Measurements from ENCODE around the gene CROCC2. TPM values are rescaled to one million over a fixed set of nuclear protein-coding genes. Genes with fewer than 3 reads are reported as not detected.

CROCC2 gene
- total RNA-seq, 4 donors from 2014 or later, result 0.06 to 0.12 TPM; not detected in 2

DNA sequence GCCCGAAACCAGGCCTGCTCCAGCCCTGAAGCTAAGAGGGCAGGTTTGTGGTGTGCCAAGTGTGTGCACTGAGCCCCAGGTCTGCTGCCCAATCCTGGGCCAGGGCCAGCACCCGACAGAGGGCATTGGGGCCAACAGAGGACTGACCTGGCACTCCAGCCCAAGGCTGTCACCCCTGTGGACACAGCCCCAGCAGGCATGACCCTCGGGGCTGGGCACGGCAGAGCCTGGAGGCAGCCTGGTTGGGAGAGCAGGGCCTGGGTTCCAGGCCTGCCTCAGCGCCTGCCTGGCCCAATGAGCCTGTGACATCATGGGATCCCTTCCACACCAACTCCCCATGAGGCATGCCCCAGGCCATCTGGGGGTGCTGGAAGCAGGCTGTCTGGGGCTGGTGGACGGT, 81.5 kb downstream of the CROCC2 start:
- TF ChIP-seq, protein P1, sequence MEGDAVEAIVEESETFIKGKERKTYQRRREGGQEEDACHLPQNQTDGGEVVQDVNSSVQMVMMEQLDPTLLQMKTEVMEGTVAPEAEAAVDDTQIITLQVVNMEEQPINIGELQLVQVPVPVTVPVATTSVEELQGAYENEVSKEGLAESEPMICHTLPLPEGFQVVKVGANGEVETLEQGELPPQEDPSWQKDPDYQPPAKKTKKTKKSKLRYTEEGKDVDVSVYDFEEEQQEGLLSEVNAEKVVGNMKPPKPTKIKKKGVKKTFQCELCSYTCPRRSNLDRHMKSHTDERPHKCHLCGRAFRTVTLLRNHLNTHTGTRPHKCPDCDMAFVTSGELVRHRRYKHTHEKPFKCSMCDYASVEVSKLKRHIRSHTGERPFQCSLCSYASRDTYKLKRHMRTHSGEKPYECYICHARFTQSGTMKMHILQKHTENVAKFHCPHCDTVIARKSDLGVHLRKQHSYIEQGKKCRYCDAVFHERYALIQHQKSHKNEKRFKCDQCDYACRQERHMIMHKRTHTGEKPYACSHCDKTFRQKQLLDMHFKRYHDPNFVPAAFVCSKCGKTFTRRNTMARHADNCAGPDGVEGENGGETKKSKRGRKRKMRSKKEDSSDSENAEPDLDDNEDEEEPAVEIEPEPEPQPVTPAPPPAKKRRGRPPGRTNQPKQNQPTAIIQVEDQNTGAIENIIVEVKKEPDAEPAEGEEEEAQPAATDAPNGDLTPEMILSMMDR (IDR thresholded peaks at IDR 0.05), result no peak
- no peak for ATAC-seq (ENCODE audit: low FRiP score)
- DNase-seq (ENCODE audit: low spot score), result no peak

DNA sequence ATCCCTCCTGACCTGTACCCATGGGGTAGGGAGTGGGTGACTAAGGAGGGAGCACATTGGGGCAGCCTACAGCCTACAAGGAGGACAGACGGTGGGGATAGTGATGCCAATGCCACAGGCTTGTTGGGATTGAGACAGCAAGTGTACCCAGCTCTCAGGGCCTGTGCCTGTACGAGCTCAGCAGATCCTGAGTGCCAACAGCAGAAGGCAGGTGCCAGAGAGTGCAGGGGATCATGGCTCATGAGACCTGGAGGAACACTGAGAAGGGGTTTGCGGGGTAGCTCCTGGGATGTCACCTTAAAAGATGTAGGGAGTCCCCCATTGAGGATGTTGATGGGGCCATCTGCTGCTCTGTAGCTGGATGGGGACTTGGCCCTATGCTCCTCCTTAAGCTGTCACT, 82.0 kb downstream of the CROCC2 start:
- TF ChIP-seq, protein P1 (IDR thresholded peaks at IDR 0.05), result no peak
- ATAC-seq (ENCODE audit: low FRiP score) (no peak), DNase-seq (ENCODE audit: low spot score) (no peak)

DNA sequence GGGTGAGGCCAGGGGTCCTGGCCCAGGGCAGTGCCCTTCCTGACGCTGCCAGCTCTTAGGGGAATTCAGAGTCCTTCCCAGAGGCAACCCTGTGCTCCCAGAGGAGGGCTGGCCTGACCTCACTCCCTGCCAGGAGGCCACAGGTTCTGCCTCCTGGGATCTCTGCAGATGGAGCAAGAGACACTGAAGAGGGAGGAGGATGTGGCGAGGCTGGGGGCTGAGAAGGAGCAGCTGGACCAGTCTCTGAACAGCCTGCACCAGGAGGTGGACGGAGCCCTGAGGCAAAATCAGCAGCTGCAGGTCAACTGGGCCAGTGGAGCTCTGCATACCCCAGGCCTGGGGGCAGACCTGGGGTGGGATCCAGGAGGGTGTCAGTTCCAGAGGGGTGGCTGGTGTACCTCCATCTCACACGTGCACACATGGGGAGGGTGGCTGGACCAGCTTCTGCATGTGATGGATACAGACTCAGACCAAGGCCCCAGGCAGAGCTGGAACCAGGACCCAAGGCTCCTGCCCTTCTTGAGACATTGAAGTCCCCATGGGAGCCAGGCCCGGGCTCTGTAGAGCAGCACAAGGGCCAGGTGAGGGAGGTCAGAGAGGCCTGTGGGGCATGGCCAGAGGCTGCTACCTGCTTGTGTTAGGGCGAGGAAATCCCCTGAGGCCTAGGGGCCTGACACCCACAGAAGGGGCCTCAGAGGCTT, 82.6 kb downstream of the CROCC2 start:
- no peak for DNase-seq (ENCODE audit: low spot score)
- TF ChIP-seq, protein P1 (IDR thresholded peaks at IDR 0.05), result no peak
- no peak for ATAC-seq (ENCODE audit: low FRiP score)

DNA sequence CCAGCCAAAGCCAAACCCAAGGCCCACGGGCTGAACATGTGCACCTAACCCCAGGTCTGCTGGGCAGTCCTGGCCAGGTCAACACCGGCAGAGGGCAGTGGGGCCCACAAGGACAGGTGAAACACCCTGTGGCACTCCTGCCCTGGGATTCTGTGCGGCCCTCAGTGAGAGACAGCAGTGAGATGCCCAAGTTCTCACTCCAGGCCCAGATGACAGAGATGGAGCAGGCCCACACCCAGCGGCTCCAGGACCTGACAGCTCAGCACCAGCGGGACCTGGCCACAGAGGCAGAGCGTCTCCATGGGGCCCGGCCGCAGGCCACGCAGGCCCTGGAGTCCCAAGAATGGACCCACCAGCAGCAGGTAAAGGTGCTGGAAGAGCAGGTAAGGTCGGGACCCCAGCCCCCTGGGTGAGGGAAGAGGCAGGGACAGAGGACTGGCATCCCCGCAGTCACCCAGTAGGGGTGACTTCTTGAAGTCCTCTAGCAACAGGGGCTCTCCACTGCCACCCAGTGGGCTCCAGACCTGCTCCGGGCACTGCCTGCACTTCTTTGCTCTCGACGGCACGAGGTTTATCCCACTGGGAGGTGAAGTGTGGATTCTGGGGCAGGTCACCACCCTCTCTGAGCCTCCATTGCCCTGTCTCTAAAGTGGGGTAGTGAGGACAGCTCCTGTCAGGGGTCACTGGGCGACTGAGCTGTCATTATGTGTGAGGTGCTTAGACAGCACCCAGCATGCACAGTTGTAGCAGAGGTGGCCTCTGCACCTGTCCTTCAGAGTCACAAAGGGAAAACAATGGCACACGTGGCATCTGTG, 83.5 kb downstream of the CROCC2 start:
- DNase-seq (ENCODE audit: low spot score) (no peak), ATAC-seq (ENCODE audit: low FRiP score) (no peak)
- TF ChIP-seq, protein P1 (IDR thresholded peaks at IDR 0.05), result no peak

DNA sequence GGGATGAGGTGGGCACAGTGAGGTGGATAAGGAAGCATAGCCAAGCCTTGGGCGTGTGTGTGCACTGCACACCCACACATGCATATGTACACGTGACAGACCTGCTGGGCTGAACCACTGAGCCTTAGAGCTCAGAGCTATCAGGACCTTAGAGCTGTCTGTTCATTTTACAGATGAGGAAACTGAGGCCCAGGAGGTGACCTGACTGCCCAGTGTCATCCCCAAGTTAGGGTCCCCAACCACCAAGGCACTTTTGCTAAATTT, 84.1 kb downstream of the CROCC2 start:
- TF ChIP-seq, protein P1 (IDR thresholded peaks at IDR 0.05), result no peak
- ATAC-seq (ENCODE audit: low FRiP score) (no peak), DNase-seq (ENCODE audit: low spot score) (no peak)

DNA sequence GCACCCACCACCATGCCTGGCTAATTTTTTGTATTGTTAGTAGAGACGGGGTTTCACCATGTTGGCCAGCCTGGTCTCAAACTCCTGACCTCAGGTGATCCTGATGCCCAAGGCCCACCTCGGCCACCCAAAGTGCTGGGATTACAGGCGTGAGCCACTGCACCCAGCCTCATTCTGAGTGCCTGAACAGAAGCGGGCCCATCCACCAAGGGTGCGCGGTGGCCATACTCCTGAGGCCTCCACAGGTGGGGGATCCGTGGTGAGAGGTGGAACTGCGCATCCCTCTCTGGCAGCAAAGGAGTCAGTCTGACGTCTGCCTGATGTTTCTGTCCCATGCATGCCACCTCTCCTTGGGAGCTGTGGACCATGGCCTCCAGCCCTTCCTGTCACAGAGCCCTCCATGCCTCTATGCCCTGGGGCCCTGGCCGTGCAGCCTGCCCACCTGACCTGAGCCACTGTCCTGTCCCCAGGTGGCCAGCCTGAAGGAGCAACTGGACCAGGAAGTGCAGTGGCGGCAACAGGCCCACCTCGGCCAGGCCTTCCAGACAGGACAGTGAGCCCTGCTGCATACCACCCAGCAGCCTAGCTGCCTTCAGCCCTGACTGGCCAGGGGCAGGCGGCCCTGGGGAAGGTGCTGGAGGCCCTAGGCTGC, 84.7 kb downstream of the CROCC2 start:
- TF ChIP-seq, protein P1 (IDR thresholded peaks at IDR 0.05), result no peak
- DNase-seq (ENCODE audit: low spot score) (no peak), ATAC-seq (ENCODE audit: low FRiP score) (no peak)

All from omental fat pad (tissue), 4 donors.